ENCODE results near the gene SUCO.
"Not testable (repeated sequence)": the region's sequence is repeated elsewhere in the genome, so short reads cannot be mapped to it uniquely, and the experiment has no call there.

SUCO gene

GRCh38 chr1:172609528-172609927 lies 76.6 kb downstream of the SUCO start:
- DNase-seq (ENCODE audit: low spot score), result no peak

GRCh38 chr1:172612478-172612877 lies 79.5 kb downstream of the SUCO start:
- DNase-seq (ENCODE audit: low spot score), result no peak

GRCh38 chr1:172613294-172613693 lies 80.3 kb downstream of the SUCO start:
- no peak for DNase-seq (ENCODE audit: low spot score)

- DNase-seq (ENCODE audit: low spot score), result no peak
Observed at GRCh38 chr1:172616195-172616594, 83.2 kb downstream of the SUCO start.

- DNase-seq (ENCODE audit: low spot score), result no peak
Observed at GRCh38 chr1:172616636-172617035, 83.7 kb downstream of the SUCO start.

DNA sequence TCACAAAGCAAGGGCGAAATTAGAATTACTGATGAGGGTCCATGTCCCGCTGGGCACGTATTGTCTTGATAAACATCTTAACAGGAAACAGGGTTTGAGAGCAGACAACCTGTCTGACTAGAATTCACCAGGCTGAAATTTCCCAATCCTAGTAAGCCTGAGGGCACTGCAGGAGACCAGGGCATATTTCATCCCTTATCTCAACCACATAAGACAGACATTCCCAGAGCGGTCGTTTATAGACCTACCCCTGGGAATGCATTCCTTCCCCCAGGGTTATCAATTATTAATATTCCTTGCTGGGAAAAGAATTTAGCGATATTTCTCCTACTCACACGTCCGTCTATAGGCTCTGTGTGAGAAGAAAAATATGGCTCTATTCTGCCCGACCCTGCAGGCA lies 87.7 kb downstream of the SUCO start:
- DNase-seq (ENCODE audit: low spot score), result not testable (repeated sequence)

DNA sequence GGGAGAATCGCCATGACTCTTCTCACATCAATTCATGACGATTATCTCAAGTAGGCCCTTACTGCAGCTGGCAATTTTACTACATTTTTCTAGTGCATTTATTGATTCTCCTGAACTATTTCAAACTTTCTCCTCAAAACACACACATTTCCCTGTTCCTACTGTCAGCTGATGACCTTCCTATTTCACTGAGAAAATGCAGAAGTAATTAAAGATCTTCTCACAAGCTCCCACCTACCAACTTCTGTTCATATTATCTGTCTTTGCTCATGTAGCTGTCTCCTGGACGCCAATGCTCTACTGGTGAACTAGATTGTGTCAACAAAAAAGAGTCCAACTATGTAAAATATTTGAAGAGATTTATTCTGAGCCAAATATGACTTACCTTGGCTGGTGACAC lies 89.6 kb downstream of the SUCO start:
- DNase-seq (ENCODE audit: low spot score), result no peak

DNA sequence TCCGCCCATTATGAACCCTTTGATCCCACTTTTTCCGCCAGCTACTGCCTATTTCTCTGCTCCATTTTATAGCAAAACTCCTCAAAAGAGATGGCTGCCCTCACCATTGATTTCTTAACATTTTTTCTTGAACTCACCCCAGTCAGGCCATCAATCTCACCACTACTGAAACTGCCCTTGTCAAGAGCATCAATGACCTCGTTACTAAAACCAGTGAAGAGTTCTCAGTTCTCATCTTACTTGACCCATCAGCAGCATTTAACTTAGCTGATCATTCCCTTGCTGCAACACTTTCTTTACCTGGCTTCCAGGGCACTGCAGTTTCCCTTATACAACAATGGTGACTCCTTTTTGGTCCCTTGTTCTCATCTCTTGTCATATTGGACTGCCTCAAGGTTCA lies 90.8 kb downstream of the SUCO start:
- no peak for DNase-seq (ENCODE audit: low spot score)

DNA sequence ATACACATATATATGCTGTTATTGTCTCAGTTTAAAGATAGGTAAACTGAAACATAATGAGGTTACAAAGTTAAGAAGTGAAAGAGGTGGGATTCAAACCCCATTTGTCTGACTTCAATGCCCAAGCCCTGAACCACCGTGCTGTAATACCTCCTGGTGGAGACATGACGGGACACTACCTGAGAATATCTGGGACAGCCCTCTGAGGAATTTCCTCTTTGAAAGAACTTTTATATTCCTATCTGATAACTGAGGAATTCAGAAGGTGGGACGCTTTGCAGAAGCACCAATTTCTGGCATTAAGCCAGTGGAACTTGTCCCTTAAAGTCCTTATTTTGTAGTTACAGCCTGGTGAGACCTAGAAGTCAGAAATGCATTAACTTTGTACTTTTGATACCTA lies 93.9 kb downstream of the SUCO start:
- DNase-seq (ENCODE audit: low spot score), result no peak

GRCh38 chr1:172627702-172628101 lies 94.8 kb downstream of the SUCO start:
- DNase-seq (ENCODE audit: low spot score), result no peak

DNA sequence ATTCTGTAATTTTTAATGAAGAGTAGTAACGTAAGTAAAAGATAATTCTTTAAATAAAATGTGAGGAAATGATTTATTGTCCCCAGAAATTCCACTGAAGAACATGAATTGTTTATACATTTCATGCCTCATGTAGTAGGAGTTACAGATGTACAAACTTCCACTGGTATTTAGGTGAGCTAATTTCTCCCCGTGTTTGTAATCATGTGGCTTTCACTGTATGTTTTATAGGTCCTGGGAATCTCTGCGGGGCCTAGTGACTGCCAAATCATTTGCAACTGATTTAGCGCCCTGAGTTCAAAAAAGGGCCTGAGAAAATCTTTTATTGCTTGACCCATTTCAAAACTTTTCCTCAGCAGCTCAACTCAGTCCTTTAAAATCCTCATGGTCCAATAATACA lies 95.5 kb downstream of the SUCO start:
- DNase-seq (ENCODE audit: low spot score), result no peak

- DNase-seq (ENCODE audit: low spot score), result no peak
Observed at GRCh38 chr1:172629170-172629569, 96.2 kb downstream of the SUCO start.

DNA sequence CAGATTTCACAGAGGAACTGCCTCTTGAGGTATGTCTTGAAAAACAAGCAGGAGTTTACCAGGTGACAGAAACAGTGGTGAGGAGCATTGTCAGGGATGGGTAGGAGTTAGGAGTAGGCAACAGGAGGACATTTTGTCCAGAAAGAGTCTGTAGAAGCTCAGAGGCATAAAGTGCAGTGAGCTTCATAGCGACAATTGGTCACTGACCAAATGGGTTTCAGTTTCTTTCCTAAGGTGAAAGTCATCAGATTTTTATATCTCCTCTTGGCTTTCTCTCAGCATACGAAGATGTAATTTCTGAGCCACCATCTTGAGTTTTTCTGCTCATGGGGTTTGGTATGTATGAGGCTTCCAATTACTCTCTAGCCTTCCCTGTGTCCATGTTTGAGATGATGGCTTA lies 96.7 kb downstream of the SUCO start:
- DNase-seq (ENCODE audit: low spot score), result no peak

- DNase-seq (ENCODE audit: low spot score), result no peak
Observed at GRCh38 chr1:172630056-172630818, 97.3 kb downstream of the SUCO start.

DNA sequence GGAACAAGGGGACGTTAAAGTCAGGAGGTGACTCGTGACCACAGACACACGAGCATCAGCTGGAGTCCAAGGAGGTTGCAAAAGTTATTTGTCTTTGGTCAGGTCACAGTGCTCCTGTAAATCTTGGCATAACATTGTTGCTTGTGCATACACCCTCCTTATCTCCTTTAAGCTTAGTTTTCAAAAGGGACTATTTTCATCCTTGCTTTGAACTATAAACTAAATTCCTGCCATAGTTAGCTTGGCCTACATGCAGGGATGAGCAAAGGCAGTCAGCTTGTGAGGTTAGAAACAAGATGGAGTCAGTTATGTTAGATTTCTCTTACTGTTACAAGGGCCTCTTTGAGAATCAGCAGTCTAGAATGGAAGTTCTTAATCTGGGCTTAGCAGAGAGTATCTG lies 97.9 kb downstream of the SUCO start:
- DNase-seq (ENCODE audit: low spot score), result no peak

DNA sequence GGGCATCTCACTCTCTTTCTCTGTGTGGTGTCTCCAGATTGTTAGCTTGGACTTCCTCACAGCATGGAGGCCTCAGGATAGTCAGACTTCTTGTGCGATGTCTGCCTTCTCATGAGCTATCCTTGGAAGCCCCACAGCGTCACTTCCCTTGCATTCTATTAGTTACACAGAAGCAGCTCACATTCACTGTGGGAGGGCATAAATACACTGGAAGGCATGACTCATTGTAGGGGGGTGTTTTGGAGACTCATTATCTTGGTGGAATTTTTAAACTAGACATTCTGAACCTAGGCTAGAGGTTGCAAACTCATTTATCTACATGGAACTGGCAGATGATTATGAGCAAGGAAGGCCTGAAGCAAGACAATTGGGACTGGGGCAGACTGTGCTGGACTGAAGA lies 104.6 kb downstream of the SUCO start:
- DNase-seq (ENCODE audit: low spot score), result no peak

- no peak for DNase-seq (ENCODE audit: low spot score)
Observed at GRCh38 chr1:172638249-172638648, 105.3 kb downstream of the SUCO start.

- DNase-seq (ENCODE audit: low spot score), result no peak
Observed at GRCh38 chr1:172638885-172639831, 106.2 kb downstream of the SUCO start.

- DNase-seq (ENCODE audit: low spot score), result no peak
Observed at GRCh38 chr1:172640111-172640510, 107.2 kb downstream of the SUCO start.

GRCh38 chr1:172641492-172641891 lies 108.5 kb downstream of the SUCO start:
- no peak for DNase-seq (ENCODE audit: low spot score)

GRCh38 chr1:172642970-172643369 lies 110.0 kb downstream of the SUCO start:
- no peak for DNase-seq (ENCODE audit: low spot score)

DNA sequence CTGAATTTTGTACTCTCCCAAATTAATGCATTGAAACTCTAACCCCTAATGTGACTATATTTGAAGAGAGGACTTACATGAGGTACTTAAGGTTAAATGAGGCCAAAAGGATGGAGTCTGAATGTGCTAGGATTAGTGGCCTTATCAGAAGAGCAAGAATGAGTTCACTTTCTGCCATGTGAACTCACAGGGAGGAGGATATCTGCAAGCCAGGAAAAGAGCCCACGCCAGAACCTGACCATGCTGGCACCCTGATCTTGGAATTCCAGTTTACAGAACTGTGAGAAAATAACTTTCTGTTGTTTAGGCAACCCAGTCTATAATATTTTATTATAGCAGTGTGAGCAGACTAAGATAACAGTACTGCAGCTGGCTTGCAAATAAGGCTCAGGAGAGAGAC lies 113.7 kb downstream of the SUCO start:
- DNase-seq (ENCODE audit: low spot score), result no peak

DNA sequence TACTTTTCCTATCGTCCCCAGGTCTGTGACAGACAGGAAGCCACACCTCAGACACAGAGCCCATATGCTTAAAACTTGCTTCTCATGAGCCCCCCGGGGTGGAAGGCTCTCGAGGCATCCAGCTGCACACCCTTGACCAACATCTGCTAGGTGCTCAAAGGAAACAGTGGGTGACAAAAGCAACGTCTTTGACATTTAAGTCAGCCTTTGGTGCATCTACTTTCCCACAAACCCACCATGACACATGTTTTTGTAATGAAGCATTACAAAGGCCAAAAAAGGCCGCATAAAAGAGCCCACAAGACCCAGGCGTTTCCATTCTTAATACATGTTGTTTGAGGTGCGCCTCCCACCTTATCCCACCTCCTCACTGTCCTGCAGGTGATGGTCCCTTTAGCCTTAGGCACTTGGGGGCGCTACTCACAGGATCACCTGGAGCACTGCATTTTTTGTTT lies 114.2 kb downstream of the SUCO start:
- no peak for DNase-seq (ENCODE audit: low spot score)

Measured in hematopoietic multipotent progenitor cell treated with erythropoietin and hydrocortisone succinate and interleukin-3 and kit ligand, for 17 days (in vitro differentiated cells).